Upper lobe of left lung (tissue), 6 donors: ENCODE results near the gene PIP5K1C. TPM values are rescaled to one million over a fixed set of nuclear protein-coding genes. Genes with fewer than 3 reads are reported as not detected.

Experiments
- ATAC-seq, 2 donors: fragments of 200-7000 bp; cut with Tn5 transposase; one replicate each; pipeline ENCODE4 v1.9.1; 2022; ENCODE audit warnings: mild to moderate bottlenecking in 2 of 2, moderate library complexity in 2 of 2; ENCODE audit not compliant: low FRiP score in 2 of 2
- DNase-seq, 2 donors: peaks; one replicate each; pipeline ENCODE4 v3.0.0-alpha.2; 2019 to 2020
- H3K27ac ChIP-seq, 4 donors: fragments of 200-600 bp; sonication (generic); one replicate each; pipeline ENCODE4 v1.5.1; 2016 to 2019
- H3K27me3 ChIP-seq, 4 donors: fragments of 200-600 bp; sonication (generic); one replicate each; pipeline ENCODE4 v1.5.1; 2017 to 2019
- H3K36me3 ChIP-seq, 4 donors: fragments of 200-600 bp; sonication (generic); one replicate each; pipeline ENCODE4 v1.5.1; 2016 to 2019
- H3K4me1 ChIP-seq, 4 donors: fragments of 200-600 bp; sonication (generic); one replicate each; pipeline ENCODE4 v1.5.1; 2018 to 2019
- H3K4me3 ChIP-seq, 4 donors: fragments of 200-600 bp; sonication (generic); one replicate each; pipeline ENCODE4 v1.5.1; 2017 to 2019; ENCODE audit warnings: mild to moderate bottlenecking in 2 of 4, moderate library complexity in 1 of 4
- H3K9me3 ChIP-seq, 4 donors: fragments of 200-600 bp; sonication (generic); one replicate each; pipeline ENCODE4 v1.5.1; 2018 to 2019
- EP300 ChIP-seq, 4 donors: sonication (generic); formaldehyde crosslinking; IDR thresholded peaks; one replicate each; pipeline ENCODE4 v1.5.1; 2017; ENCODE audit warnings: antibody characterized with exemption in 4 of 4, control low read depth in 2 of 4
- POLR2A ChIP-seq, 4 donors: fragments of 450-650 bp; IDR thresholded peaks; one replicate each; pipeline ENCODE4 v1.5.1; 2016 to 2017; ENCODE audit warnings: antibody characterized with exemption in 4 of 4, mild to moderate bottlenecking in 2 of 4
- POLR2AphosphoS5 ChIP-seq, 2 donors: sonication (generic); formaldehyde crosslinking; IDR thresholded peaks; one replicate each; pipeline ENCODE4 v1.5.1; 2017; ENCODE audit warnings: antibody characterized with exemption in 2 of 2
- WGBS, 2 donors: methylation state at CpG; one replicate each; pipeline ENCODE4 v1.1.5; 2017 to 2018; 5-methylcytosine and 5-hydroxymethylcytosine counted together
- total RNA-seq, 6 donors: library from RNA; depleted of rRNA in 4 of 6; stranded (reverse); fragments of >200 nt in 4 of 6; gene quantifications; one replicate each; pipeline versions ENCODE4 v1.1.0 to v1.2.1, GENCODE V29; 2016 to 2021
- TF ChIP-seq, protein P1 (sequence below), 6 experiments: fragments of 450-650 bp in 4 of 6; fragments of 200-600 bp in 2 of 6; sonication (generic) in 2 of 6; IDR thresholded peaks; one replicate each; pipeline ENCODE4 v1.5.1; 2016 to 2019; ENCODE audit warnings: antibody characterized with exemption in 6 of 6
- donor health status: DM: no; HTN: no; CAD: no; lungs with moderate emphysema.
- donor health status: DM: no; HTN: yes; CAD: no; lungs with severe emphysema.

The PIP5K1C gene
- total RNA-seq, 6 donors from 2014 or later, result 24.6 to 64.1 (median 43.1) TPM

DNA sequence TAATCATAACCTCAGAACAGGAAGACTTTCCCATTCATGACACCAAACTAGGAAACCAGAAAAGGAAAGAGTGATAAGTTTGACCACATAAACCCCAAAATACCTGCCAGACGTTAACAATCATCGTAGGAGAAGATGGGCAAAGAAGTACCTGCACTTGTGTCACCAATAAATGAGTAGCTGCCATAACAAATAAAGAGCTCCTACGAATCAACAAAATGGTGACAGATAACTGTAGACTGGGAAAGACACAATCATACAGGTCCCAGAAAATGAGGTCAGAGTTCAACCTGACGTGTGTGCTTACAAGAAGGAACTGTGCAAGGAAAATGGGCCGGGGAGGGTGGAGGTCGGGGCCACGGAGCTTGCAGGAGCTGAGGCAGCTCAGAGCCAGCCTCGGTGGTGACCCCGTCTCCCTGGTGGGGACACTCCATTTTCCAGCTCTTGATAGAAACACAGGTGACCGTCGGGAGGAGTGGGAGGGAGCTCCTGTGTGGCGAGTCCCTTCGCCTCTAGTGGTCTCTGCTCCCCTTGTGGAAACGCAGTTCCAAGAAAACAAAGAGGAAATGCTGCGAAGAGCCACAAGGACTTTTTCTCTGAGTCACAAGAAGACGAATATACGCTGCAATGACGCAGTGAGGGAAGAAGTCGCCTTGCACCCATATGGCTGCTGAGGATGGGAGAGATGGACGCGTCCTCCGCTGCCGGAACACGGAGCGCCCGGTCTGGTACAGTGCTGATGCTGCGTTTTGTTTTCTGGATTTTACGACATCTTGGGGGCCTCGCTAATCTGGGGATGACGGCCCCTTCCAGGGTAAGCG lies 9.5 kb downstream of the PIP5K1C start:
- Histone ChIP-seq H3K4me1 (peaks cover 11 to 24% (median 14%) of the 10 kb centered on the region in 4 donors), H3K27ac (no peak overlapping the region), H3K4me3 (no peak overlapping the region), H3K36me3 (peaks cover 0 to 6% (median 3%) of the 10 kb centered on the region in 4 donors), H3K9me3 (no peaks in the 10 kb centered on the region), H3K27me3 (no peaks in the 10 kb centered on the region)
- DNase-seq (no peak), ATAC-seq (no peak)
- TF ChIP-seq POLR2AphosphoS5 (IDR thresholded peaks at IDR 0.05) (no peak), EP300 (IDR thresholded peaks at IDR 0.05) (no peak), POLR2A (IDR thresholded peaks at IDR 0.05) (no peak)
- TF ChIP-seq, protein P1, sequence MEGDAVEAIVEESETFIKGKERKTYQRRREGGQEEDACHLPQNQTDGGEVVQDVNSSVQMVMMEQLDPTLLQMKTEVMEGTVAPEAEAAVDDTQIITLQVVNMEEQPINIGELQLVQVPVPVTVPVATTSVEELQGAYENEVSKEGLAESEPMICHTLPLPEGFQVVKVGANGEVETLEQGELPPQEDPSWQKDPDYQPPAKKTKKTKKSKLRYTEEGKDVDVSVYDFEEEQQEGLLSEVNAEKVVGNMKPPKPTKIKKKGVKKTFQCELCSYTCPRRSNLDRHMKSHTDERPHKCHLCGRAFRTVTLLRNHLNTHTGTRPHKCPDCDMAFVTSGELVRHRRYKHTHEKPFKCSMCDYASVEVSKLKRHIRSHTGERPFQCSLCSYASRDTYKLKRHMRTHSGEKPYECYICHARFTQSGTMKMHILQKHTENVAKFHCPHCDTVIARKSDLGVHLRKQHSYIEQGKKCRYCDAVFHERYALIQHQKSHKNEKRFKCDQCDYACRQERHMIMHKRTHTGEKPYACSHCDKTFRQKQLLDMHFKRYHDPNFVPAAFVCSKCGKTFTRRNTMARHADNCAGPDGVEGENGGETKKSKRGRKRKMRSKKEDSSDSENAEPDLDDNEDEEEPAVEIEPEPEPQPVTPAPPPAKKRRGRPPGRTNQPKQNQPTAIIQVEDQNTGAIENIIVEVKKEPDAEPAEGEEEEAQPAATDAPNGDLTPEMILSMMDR (IDR thresholded peaks at IDR 0.05), result no peak
- 88 to 90% methylated on average over 31 of the region's 31 CpGs for WGBS, 2 donors

GRCh38 chr19:3687774-3688706 lies 12.2 kb downstream of the PIP5K1C start:
- Histone ChIP-seq H3K4me3 (peak overlapping the region in 3 of 4 donors; percentile 19 to 34 (median 23)), H3K36me3 (peaks cover 0 to 11% (median 8%) of the 10 kb centered on the region in 4 donors), H3K4me1 (peaks cover 11 to 31% (median 14%) of the 10 kb centered on the region in 4 donors), H3K27ac (peak overlapping the region in 2 of 4 donors; percentile 46 to 54), H3K9me3 (peaks cover 0 to 9% (median 4%) of the 10 kb centered on the region in 4 donors), H3K27me3 (no peaks in the 10 kb centered on the region)
- TF ChIP-seq EP300 (IDR thresholded peaks at IDR 0.05) (no peak), POLR2A (IDR thresholded peaks at IDR 0.05) (no peak), POLR2AphosphoS5 (IDR thresholded peaks at IDR 0.05) (no peak)
- TF ChIP-seq, protein P1 (IDR thresholded peaks at IDR 0.05), result no peak
- DNase-seq (peak; percentile 49 to 87), ATAC-seq (no peak)
- WGBS, 2 donors, result 44 to 64% methylated on average over 16 to 49 of the region's 55 CpGs

- no peak for DNase-seq
- peaks cover 11 to 31% (median 14%) of the 10 kb centered on the region in 4 donors for H3K4me1 ChIP-seq
- no peak for ATAC-seq
- H3K36me3 ChIP-seq, result peaks cover 0 to 12% (median 8%) of the 10 kb centered on the region in 4 donors
- peak overlapping the region in 3 of 4 donors; percentile 19 to 34 (median 23) for H3K4me3 ChIP-seq
- TF ChIP-seq, protein P1 (IDR thresholded peaks at IDR 0.05), result no peak
- TF ChIP-seq POLR2AphosphoS5 (IDR thresholded peaks at IDR 0.05) (no peak), POLR2A (IDR thresholded peaks at IDR 0.05) (no peak), EP300 (IDR thresholded peaks at IDR 0.05) (no peak)
- peaks cover 0 to 9% (median 4%) of the 10 kb centered on the region in 4 donors for H3K9me3 ChIP-seq
- peak overlapping the region in 2 of 4 donors; percentile 46 to 54 for H3K27ac ChIP-seq
- WGBS, 2 donors, result 78 to 93% methylated on average over 6 to 12 of the region's 12 CpGs
- no peaks in the 10 kb centered on the region for H3K27me3 ChIP-seq
These were observed 12.9 kb downstream of the PIP5K1C start for GRCh38 chr19:3687393-3687773.

DNA sequence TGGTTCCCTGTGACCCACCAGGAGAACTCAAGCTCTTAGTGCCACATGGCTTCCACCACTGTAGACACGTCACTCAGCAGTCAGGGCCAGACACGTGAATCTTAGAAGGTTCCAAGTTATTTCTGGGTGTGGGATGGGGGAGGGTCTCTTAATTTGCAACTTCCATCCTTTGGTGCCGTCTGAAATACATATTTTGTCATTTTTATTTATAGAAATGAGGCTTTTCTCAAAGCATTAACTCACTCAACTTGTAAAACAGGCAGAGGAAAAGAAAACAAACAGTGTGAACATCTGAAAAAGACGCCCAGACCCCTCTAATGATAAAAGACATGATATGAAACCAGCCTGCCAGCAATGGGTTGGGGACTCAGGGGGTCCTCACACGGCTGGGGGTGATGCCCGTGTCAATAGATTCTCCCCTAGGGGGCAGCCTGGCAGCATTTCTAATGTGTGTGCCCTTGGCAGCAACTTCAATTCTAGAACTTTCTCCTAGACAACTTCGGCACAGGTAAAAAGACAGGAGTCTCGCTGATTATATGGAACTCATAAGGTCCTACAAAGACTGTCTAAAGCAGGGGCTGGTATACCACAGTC lies 15.4 kb downstream of the PIP5K1C start:
- TF ChIP-seq POLR2AphosphoS5 (IDR thresholded peaks at IDR 0.05), result no peak
- no peak for TF ChIP-seq EP300 (IDR thresholded peaks at IDR 0.05)
- TF ChIP-seq, protein P1 (IDR thresholded peaks at IDR 0.05), result no peak
- peaks cover 0 to 9% (median 4%) of the 10 kb centered on the region in 4 donors for H3K9me3 ChIP-seq
- WGBS, 2 donors, result 86 to 88% methylated on average over 7 to 8 of the region's 8 CpGs
- H3K4me1 ChIP-seq, result peaks cover 11 to 31% (median 14%) of the 10 kb centered on the region in 4 donors
- no peak overlapping the region for H3K4me3 ChIP-seq
- DNase-seq (no peak), ATAC-seq (no peak)
- H3K27ac ChIP-seq, result no peak overlapping the region
- peaks cover 0 to 16% (median 12%) of the 10 kb centered on the region in 4 donors for H3K36me3 ChIP-seq
- H3K27me3 ChIP-seq, result no peaks in the 10 kb centered on the region
